Neuron (in vitro differentiated cells): Measurements from ENCODE around the gene CRYAA.

Experiments
- H2AFZ ChIP-seq: one replicate; pipeline ENCODE4 v1.6.1; 2013; ENCODE audit warnings: low read depth, mild to moderate bottlenecking, inconsistent platforms, low read length, moderate library complexity
- H3K27me3 ChIP-seq: one replicate; pipeline ENCODE4 v1.6.1; 2013; ENCODE audit warnings: low read length; ENCODE audit not compliant: insufficient read depth
- H3K36me3 ChIP-seq: one replicate; pipeline ENCODE4 v1.6.1; 2013; ENCODE audit warnings: low read length; ENCODE audit not compliant: insufficient read depth
- H3K4me1 ChIP-seq: one replicate; pipeline ENCODE4 v1.6.1; 2013; ENCODE audit warnings: low read length; ENCODE audit not compliant: insufficient read depth
- H3K4me3 ChIP-seq: 2 replicates; pipeline ENCODE4 v1.5.1; 2013; ENCODE audit warnings: mild to moderate bottlenecking, low read length, moderate library complexity
- H3K9me3 ChIP-seq: one replicate; pipeline ENCODE4 v1.6.1; 2013; ENCODE audit warnings: low read length

Gene CRYAA

DNA sequence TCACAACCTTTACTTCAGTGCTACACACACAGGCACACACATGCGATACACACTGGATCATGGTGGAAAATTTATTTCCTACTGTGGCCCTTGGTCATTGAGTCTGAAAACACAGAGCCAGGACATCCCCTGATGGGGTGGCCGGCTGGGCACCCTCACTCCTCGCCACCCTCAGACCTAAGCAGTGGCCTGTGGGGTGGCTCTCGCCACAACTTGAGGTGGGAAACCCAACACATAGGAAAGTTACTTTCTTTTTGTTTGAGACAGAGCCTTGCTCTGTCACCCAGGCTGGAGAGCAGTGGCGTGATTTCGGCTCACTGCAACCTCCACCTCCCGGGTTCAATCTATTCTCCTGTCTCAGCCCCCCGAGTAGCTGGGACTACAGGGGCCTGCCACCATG is 19.4 kb downstream of the CRYAA start:
- H3K36me3 ChIP-seq: no peaks in the 10 kb centered on the region
- H3K4me3 ChIP-seq: no peak overlapping the region
- no peak overlapping the region for H2AFZ ChIP-seq
- H3K27me3 ChIP-seq: no peaks in the 10 kb centered on the region
- H3K9me3 ChIP-seq: no peaks in the 10 kb centered on the region
- no peaks in the 10 kb centered on the region for H3K4me1 ChIP-seq

DNA sequence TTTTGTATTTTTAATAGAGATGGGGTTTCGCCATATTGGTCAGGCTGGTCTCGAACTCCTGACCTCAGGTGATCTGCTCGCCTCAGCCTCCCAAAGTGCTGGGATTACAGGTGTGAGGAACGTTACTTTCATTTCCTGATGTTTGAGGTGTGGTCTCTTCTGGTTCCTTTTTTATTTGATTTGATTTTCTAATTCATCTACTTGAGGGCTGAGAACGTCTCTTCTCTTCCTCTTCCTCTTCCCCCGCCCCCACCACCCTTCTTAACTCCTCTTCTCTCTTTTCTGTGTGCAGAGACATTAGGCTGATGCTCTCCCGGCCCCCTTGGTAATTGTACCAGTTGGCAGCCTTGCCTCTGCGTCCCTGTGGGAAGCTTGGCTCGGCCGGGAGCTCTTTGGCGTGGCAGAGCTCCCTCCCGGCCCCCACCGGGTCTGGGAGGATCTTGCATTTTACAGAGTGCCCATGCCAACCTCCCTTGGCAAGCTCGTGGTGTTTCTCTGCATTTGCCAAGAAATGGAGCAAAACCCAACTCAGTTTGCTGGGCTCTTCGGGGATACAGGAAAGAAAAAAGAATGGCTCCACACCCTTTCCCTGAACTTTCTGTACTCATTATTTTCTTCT is 19.9 kb downstream of the CRYAA start:
- no peaks in the 10 kb centered on the region for H3K27me3 ChIP-seq
- no peak overlapping the region for H2AFZ ChIP-seq
- H3K4me3 ChIP-seq: no peak overlapping the region
- H3K9me3 ChIP-seq: no peaks in the 10 kb centered on the region
- no peaks in the 10 kb centered on the region for H3K36me3 ChIP-seq
- H3K4me1 ChIP-seq: no peaks in the 10 kb centered on the region

DNA sequence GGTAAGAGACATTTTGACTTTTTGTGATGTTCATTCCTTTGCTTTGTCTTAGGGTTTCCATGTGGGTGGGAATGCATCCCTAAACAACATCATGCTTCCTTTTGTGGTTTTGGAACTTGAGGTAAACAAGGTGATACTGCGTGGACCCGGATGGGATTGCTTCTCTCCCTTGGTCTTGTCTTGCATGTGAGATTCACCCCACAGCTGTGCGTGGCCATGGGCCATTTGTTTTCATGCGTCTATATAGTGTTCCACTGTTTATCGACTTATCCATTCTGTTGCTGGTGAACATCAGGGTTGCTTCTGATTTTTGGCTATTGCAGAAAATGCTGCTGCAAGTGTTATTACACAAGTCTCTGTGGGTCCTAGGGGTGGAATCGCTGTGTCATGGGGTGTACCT is 21.1 kb downstream of the CRYAA start:
- H3K4me3 ChIP-seq: no peak overlapping the region
- H3K27me3 ChIP-seq: no peaks in the 10 kb centered on the region
- H3K36me3 ChIP-seq: no peaks in the 10 kb centered on the region
- H3K9me3 ChIP-seq: no peaks in the 10 kb centered on the region
- H2AFZ ChIP-seq: no peak overlapping the region
- H3K4me1 ChIP-seq: peaks cover 6% of the 10 kb centered on the region

DNA sequence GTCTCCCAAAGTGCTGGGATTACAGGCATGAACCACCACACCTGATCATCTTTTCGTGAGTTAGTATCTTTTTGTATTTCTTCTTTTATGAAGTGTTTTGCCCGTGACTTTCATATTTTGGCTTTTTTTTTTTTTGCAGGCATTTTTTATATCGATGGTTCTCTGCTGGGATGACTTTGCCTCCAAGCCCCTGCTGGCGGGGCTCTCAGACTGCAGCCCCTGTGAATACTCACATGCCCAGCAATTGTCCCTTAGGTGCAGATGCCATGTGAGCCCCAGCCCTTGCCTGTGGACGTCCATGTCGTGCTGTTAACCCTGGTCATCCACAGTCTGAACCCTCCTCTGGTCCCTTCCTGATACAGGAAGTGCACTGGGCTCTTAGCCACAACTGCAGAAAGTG is 21.7 kb downstream of the CRYAA start:
- no peaks in the 10 kb centered on the region for H3K27me3 ChIP-seq
- H3K36me3 ChIP-seq: no peaks in the 10 kb centered on the region
- H3K4me1 ChIP-seq: peaks cover 10% of the 10 kb centered on the region
- H3K9me3 ChIP-seq: no peaks in the 10 kb centered on the region
- H2AFZ ChIP-seq: no peak overlapping the region
- H3K4me3 ChIP-seq: no peak overlapping the region

DNA sequence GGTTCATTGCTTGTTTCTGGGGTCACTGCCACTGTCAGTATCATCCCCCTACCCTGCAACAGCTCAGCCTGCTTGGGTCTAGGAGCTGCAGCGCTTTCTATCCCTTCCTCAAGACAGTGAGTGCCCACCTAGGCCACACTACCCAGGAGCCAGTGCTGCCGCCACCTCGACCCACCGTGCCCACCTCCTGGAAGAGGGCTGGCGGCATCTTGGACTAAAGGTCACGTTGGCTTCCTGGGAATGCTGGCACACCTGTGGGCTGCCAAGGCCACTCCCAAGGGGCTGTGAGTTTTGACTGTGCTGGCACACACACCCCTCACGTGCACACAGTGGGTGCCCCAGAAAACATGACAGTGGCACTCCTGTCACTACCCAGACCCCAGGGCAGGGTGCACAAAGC is 22.1 kb downstream of the CRYAA start:
- Histone ChIP-seq H2AFZ (no peak overlapping the region), H3K9me3 (no peaks in the 10 kb centered on the region), H3K4me3 (no peak overlapping the region), H3K4me1 (peaks cover 10% of the 10 kb centered on the region), H3K36me3 (no peaks in the 10 kb centered on the region), H3K27me3 (no peaks in the 10 kb centered on the region)

DNA sequence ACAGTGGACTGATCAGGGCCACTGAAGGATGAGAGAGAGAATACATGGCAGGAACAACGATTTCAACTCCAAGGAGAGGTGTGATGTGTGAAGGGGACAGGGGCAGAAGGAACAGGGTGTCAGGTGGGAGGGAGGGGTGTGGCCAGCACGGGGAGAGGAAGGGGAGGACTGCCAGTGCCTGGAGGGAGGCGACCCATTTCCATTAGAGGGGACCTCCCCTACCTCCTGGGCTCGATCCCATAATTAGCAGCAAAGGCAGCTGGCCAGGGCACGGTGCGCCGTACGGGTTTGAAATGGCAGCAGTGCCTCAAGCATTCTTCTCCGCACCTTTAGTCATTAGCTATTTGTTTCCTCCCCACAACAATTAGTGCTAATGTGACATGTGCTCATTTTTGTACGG is 22.7 kb downstream of the CRYAA start:
- Histone ChIP-seq H2AFZ (no peak overlapping the region), H3K9me3 (no peaks in the 10 kb centered on the region), H3K36me3 (no peaks in the 10 kb centered on the region), H3K4me1 (peaks cover 10% of the 10 kb centered on the region), H3K4me3 (no peak overlapping the region), H3K27me3 (no peaks in the 10 kb centered on the region)

DNA sequence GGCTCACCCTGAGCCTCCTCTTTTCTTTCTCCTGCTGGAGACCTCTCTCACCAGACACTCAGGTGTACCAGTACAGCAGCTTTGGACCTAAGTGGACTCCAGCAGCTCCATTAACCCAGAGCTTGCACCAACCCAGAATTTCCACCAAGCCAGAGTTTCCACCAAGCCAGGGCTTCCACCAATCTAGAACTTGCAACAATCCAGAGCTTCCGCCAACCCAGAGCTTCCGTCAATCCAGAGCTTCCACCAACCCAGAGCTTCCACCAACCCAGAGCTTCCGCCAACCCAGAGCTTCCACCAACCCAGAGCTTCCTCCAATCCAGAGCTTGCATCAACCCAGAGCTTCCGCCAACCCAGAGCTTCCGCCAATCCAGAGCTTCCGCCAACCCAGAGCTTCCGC is 23.2 kb downstream of the CRYAA start:
- peaks cover 10% of the 10 kb centered on the region for H3K4me1 ChIP-seq
- H3K4me3 ChIP-seq: no peak overlapping the region
- no peaks in the 10 kb centered on the region for H3K27me3 ChIP-seq
- H2AFZ ChIP-seq: no peak overlapping the region
- no peaks in the 10 kb centered on the region for H3K9me3 ChIP-seq
- H3K36me3 ChIP-seq: no peaks in the 10 kb centered on the region

DNA sequence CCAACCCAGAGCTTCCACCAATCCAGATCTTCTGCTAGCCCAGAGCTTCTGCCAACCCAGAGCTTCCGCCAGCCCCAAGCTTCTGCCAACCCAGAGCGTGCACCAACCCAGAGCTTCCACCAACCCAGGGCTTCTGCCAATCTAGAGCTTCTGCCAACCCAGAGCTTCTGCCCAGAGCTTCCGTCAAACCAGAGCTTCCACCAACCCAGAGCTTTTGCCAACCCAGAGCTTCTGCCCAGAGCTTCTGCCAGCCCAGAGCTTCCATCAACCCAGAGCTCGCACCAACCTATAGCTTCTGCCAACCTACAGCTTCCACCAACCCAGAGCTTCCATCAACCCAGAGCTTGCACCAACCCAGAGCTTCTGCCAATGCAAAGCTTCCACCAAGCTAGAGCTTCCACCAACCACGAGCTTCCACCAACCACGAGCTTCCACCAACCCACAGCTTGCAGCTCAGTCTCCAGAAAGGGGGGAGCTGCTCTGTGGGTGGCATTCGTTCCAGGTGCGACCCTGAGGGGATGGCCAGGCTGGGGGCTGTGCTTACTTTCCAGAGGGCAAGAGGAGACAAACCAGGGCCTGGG is 23.8 kb downstream of the CRYAA start:
- peaks cover 10% of the 10 kb centered on the region for H3K4me1 ChIP-seq
- H3K36me3 ChIP-seq: no peaks in the 10 kb centered on the region
- no peak overlapping the region for H2AFZ ChIP-seq
- H3K4me3 ChIP-seq: no peak overlapping the region
- H3K9me3 ChIP-seq: no peaks in the 10 kb centered on the region
- no peaks in the 10 kb centered on the region for H3K27me3 ChIP-seq

DNA sequence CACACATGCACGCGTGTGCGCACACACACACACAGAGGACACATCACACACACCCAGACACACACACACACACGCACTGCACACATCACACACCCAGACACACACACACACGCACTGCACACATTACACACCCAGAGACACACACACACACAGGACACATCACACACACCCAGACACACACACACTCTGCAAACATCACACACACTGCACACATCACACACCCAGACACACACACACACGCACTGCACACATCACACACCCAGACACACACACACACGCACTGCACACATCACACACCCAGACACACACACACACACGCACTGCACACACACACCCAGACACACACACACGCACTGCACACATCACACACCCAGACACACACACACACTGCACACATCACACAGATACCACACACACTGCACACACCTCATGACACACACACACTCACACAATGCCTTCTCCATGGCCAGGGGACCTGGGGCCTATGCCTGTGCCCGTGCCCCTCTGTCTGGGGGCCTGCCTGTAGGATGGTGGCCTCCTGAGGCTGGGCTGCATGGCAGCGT is 24.4 kb downstream of the CRYAA start:
- Histone ChIP-seq H3K4me1 (peaks cover 10% of the 10 kb centered on the region), H2AFZ (no peak overlapping the region), H3K4me3 (no peak overlapping the region), H3K36me3 (no peaks in the 10 kb centered on the region), H3K27me3 (no peaks in the 10 kb centered on the region), H3K9me3 (no peaks in the 10 kb centered on the region)

DNA sequence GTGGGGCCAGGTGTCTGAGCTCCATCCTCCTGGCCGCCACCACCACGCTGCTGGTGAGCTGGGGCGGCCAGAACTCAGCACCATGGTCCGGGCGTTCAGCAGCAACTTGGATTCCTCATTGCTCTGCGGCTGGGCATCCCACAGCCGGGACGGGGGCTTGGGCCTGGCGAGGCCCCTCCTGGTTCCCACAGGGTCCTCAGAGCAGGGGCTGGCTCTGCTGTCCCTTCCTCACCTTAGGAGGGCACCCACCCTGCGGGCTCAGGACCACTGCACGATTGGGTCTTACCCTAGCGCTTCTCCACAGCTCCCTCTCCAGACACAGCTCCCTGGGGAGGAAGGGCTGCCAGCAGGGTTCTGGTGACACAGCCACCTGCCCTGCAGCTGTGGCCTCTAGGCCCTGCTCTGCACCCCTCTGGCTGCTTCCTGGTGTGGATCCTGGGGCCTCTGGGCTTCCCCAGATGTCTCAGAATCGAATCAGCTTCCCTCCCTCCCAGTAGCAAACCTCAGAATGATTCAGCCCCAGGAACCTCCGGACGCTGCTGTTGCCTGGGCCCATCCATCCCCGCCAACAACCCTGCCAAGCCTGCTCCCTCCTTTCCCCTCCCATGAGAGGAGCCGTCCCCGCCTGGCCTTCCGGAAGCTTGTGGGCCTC is 25.0 kb downstream of the CRYAA start:
- H2AFZ ChIP-seq: no peak overlapping the region
- no peaks in the 10 kb centered on the region for H3K9me3 ChIP-seq
- H3K36me3 ChIP-seq: no peaks in the 10 kb centered on the region
- H3K4me1 ChIP-seq: peaks cover 10% of the 10 kb centered on the region
- no peaks in the 10 kb centered on the region for H3K27me3 ChIP-seq
- H3K4me3 ChIP-seq: no peak overlapping the region

DNA sequence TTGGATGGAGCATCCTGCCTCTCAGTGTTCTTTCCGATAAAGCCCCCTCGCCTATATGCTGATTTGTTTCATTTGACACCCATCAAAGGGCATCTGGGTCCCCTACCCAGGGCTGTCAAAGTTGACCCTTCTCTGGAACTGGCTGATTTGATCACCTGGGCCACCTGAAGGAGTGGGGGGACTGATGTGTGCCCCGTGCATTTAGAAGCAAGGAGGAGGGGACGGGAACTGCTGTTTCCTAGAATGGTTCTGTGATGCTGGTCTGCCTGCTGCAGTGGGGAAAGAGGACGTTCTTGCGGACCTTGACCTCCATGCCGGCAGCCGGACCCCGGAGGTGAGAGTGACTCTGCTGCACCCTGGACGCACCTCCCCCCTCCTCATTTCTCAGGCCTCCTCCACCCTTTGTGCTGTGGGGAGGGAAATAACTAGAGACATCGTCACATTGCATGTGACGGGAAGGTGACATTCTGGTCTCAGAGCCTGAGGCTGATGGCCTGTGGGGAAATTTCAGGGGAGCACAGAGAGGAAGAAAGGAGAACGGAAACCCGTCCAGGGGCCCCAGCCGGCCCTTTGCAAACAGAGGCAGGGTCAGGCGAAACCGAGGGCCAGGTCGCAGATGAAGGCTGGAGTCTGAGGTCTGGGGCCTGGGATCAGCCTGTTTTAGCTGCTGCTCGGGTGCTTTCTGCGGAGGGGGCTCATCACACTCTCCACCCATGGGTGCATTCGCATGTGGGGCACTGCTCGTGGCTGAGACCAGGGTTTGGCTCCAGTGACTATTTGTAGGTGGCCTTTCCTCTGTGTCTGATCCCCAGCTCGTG is 25.7 kb downstream of the CRYAA start:
- H3K36me3 ChIP-seq: no peaks in the 10 kb centered on the region
- no peak overlapping the region for H2AFZ ChIP-seq
- H3K9me3 ChIP-seq: no peaks in the 10 kb centered on the region
- H3K4me1 ChIP-seq: peaks cover 10% of the 10 kb centered on the region
- no peaks in the 10 kb centered on the region for H3K27me3 ChIP-seq
- no peak overlapping the region for H3K4me3 ChIP-seq

DNA sequence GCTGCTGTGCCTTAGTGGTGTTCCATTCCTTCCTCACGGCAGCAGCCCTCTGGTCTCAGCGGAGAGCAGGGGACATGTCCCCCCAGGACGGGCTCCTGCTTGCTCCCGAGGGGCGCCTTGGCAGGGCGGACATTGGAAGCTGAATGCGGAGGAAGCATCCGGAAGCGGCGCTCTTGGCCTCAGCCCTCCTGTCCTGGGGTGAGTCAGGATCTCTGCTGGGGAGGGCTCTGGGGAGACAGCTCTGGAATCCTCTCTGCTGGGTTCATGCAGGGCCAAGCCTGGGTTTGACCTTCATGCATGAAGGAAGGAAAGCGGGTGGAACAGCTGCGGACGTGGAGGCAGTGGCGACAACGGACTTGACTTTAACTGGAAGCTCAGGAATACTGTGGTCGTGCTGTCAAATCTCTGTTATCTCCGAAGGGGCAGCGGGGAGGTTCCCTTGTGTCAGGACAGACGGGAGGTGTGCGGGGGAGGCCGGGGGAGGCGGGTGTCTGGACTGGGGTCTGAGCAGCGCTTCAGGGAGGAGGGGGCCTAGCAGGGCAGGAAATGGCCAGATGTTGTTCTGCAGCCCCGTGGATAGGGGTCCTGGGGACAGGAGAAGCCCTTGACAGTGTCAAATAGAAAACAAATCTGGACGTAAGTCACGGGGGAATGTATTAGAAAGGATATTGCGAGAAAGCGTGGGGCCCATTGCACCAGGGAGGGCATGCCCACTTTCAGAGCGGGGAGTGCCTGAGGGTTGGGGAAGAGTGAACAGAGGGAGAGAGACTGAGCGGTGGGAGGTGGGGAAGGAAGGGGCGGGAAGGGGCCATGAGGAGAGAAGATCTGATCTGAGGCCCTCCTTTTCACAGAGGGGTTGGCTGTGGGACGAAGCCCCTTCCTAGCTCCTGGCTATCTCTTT is 26.6 kb downstream of the CRYAA start:
- H2AFZ ChIP-seq: no peak overlapping the region
- H3K4me3 ChIP-seq: no peak overlapping the region
- H3K4me1 ChIP-seq: peaks cover 10% of the 10 kb centered on the region
- H3K36me3 ChIP-seq: no peaks in the 10 kb centered on the region
- peaks cover under 1% of the 10 kb centered on the region for H3K9me3 ChIP-seq
- no peaks in the 10 kb centered on the region for H3K27me3 ChIP-seq
